Right lobe of liver (tissue), 4 donors: ENCODE data around the gene OTUD6A.

Experiments
- POLR2A ChIP-seq: fragments of 450-650 bp; IDR thresholded peaks from one replicate; pipeline ENCODE4 v1.6.1; 2017; ENCODE audit warnings: antibody characterized with exemption, mild to moderate bottlenecking
- TF ChIP-seq, protein P1 (sequence below), 4 donors: fragments of 200-600 bp in 3 of 4; fragments of 450-650 bp in 1 of 4; IDR thresholded peaks; one replicate each; pipeline versions ENCODE4 v1.5.1 to v1.8.0; 2016 to 2022; ENCODE audit warnings: antibody characterized with exemption in 4 of 4, mild to moderate bottlenecking in 2 of 4
- donor health status: DM: no; HTN: no; CAD: no.
- donor health status: DM: no; HTN: no; CAD: no.
- donor health status: DM: no; HTN: yes; CAD: no.

DNA sequence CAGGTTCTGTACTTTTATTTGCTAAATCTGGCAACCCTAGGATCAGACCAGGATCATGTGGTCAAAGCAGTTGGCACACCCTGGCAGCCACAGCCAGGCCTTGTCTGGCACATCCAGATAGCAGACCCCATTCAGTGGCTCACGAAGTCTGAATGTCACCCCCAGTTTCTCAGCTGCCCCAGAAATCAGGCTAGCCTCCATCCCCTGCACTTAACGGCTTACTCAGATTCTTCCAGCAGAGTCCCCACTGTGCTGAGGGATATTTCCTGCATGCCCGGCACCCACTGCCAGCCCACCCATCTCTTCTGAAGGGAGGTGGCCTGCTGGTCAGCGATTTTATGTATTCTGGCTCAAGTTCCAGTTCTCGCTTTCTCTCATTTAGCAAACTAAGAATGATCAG lies 7.9 kb upstream of the OTUD6A start:
- TF ChIP-seq, protein P1, sequence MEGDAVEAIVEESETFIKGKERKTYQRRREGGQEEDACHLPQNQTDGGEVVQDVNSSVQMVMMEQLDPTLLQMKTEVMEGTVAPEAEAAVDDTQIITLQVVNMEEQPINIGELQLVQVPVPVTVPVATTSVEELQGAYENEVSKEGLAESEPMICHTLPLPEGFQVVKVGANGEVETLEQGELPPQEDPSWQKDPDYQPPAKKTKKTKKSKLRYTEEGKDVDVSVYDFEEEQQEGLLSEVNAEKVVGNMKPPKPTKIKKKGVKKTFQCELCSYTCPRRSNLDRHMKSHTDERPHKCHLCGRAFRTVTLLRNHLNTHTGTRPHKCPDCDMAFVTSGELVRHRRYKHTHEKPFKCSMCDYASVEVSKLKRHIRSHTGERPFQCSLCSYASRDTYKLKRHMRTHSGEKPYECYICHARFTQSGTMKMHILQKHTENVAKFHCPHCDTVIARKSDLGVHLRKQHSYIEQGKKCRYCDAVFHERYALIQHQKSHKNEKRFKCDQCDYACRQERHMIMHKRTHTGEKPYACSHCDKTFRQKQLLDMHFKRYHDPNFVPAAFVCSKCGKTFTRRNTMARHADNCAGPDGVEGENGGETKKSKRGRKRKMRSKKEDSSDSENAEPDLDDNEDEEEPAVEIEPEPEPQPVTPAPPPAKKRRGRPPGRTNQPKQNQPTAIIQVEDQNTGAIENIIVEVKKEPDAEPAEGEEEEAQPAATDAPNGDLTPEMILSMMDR (IDR thresholded peaks at IDR 0.05) = no peak
- TF ChIP-seq POLR2A = no peak
